EH (cell line): ENCODE results near the gene HNRNPUL2.
"Not testable (repeated sequence)": the region's sequence is repeated elsewhere in the genome, so short reads cannot be mapped to it uniquely, and the experiment has no call there.

Experiments
- DNase-seq: peaks from one replicate; pipeline ENCODE4 v3.0.0-alpha.2; 2015; ENCODE audit warnings: low read depth

HNRNPUL2 gene

GRCh38 chr11:62727165-62727871 is at the start of gene HNRNPUL2:
Gene HNRNPUL2 (minus strand): TSS chr11:62727457. CDS start chr11:62727156, 301 bp downstream.
- peak; percentile 99 for DNase-seq

- DNase-seq, result no peak
Measured at GRCh38 chr11:62775646-62776045, 48.4 kb upstream of the HNRNPUL2 start.

- no peak for DNase-seq
Measured at GRCh38 chr11:62774407-62774806, 47.1 kb upstream of the HNRNPUL2 start.

- peak; percentile 98 for DNase-seq
Measured at GRCh38 chr11:62771144-62772021, 44.1 kb upstream of the HNRNPUL2 start, which contains the start of gene TAF6L. Gene TAF6L (plus strand): TSS chr11:62771396. CDS start chr11:62775784, 4,388 bp downstream.

- no peak for DNase-seq
Measured at GRCh38 chr11:62770778-62771143, 43.5 kb upstream of the HNRNPUL2 start.

- DNase-seq, result not testable (repeated sequence)
Measured at GRCh38 chr11:62760867-62761227, 33.6 kb upstream of the HNRNPUL2 start.

- no peak for DNase-seq
Measured at GRCh38 chr11:62757846-62758788, 30.9 kb upstream of the HNRNPUL2 start.

- no peak for DNase-seq
Measured at GRCh38 chr11:62755086-62755615, 27.9 kb upstream of the HNRNPUL2 start.

- peak; percentile 100 for DNase-seq
Measured at GRCh38 chr11:62753736-62754603, 26.7 kb upstream of the HNRNPUL2 start, which contains the start of gene ZBTB3. Gene ZBTB3 (minus strand): TSS chr11:62754160. CDS start chr11:62753664, 496 bp downstream.

GRCh38 chr11:62752994-62753735 is 25.9 kb upstream of the HNRNPUL2 start:
- DNase-seq, result no peak

- no peak for DNase-seq
Measured at GRCh38 chr11:62752177-62752785, 25.0 kb upstream of the HNRNPUL2 start.

GRCh38 chr11:62749931-62750330 is 22.7 kb upstream of the HNRNPUL2 start:
- DNase-seq, result not testable (repeated sequence)

- no peak for DNase-seq
Measured at GRCh38 chr11:62747475-62748160, 20.4 kb upstream of the HNRNPUL2 start.

- DNase-seq, result no peak
Measured at GRCh38 chr11:62737196-62737595, 9.9 kb upstream of the HNRNPUL2 start.

- DNase-seq, result peak; percentile 50
Measured at GRCh38 chr11:62732830-62733229, 5.6 kb upstream of the HNRNPUL2 start.

- not testable (repeated sequence) for DNase-seq
Measured at GRCh38 chr11:62730076-62730475, 2.8 kb upstream of the HNRNPUL2 start.

GRCh38 chr11:62728171-62728988 is 1.1 kb upstream of the HNRNPUL2 start, which contains the start of gene TTC9C:
Gene TTC9C (plus strand): TSS chr11:62728486. CDS start chr11:62728849, 363 bp downstream.
- DNase-seq, result peak; percentile 92

- DNase-seq, result peak; percentile 98
Measured at GRCh38 chr11:62727872-62728170, 564 bp upstream of the HNRNPUL2 start.
